HepG2 (cell line): ENCODE results near the gene MEA1. TPM values are rescaled to one million over a fixed set of nuclear protein-coding genes. Genes with fewer than 3 reads are reported as not detected.
A peak's percentile ranks its signal among the peaks of the same experiment; 100 is the strongest.

Experiments
- ATAC-seq: fragments of 200-7000 bp; cut with Tn5 transposase; 3 replicates; pipeline ENCODE4 v1.9.1; 2020; ENCODE audit warnings: mild to moderate bottlenecking, moderate library complexity
- BruUV-seq: library from RNA; stranded (reverse); fragments of 400-500 nt; replicated peaks from 2 replicates; lab custom pipeline; 2021; lab: Mats Ljungman, UMichigan
- CTCF ChIA-PET: fragments of 300-600 bp; formaldehyde crosslinking; extraction: SDS; loops from one replicate; lab custom pipeline; 2021; ENCODE audit warnings: low total read pairs, inconsistent platforms, low intra/inter-chr PET ratio; lab: Yijun Ruan, JAX
- POLR2A ChIA-PET: fragments of 350-600 bp; sonication (Branson Sonifier 250); formaldehyde crosslinking; loops from one replicate; lab custom pipeline; 2020; ENCODE audit warnings: antibody characterized with exemption, inconsistent platforms; lab: Yijun Ruan, JAX
- DNase-seq: peaks from one replicate; pipeline ENCODE4 v3.0.0-alpha.2; 2015; ENCODE audit warnings: low spot score
- FAIRE-seq: peaks from 3 replicates; lab custom pipeline; 2011; peaks lifted over from hg19 to GRCh38; lab: Jason Lieb, UNC
- H2AFZ ChIP-seq: one replicate; pipeline ENCODE4 v1.6.1; 2011; ENCODE audit warnings: low read length, inconsistent platforms
- H3K27ac ChIP-seq: fragments of 300-600 bp; 3 replicates; pipeline ENCODE4 v1.8.0; 2011; ENCODE audit warnings: mixed run types, mild to moderate bottlenecking, mixed read lengths, low read length, inconsistent platforms; ENCODE audit not compliant: insufficient read depth; ENCODE audit errors: extremely low read length
- H3K27me3 ChIP-seq, 2 experiments: fragments of 200-600 bp in 1 of 2; 2 replicates in 1 of 2; 3 replicates in 1 of 2; pipeline versions ENCODE4 v1.6.0 to v1.8.0; 2011; ENCODE audit warnings: low read length in 2 of 2, mild to moderate bottlenecking in 2 of 2, moderate library complexity in 2 of 2, inconsistent platforms in 1 of 2; ENCODE audit not compliant: insufficient read depth in 2 of 2, control insufficient read depth in 1 of 2
- H3K36me3 ChIP-seq, 2 experiments: fragments of 200-600 bp in 1 of 2; replicated peaks in 1 of 2; 2 replicates in 1 of 2; 3 replicates in 1 of 2; pipeline versions ENCODE4 v1.5.1 to v1.8.0; 2011; ENCODE audit warnings: low read length in 2 of 2, inconsistent platforms in 1 of 2; ENCODE audit not compliant: insufficient read depth in 2 of 2, control insufficient read depth in 1 of 2
- H3K4me1 ChIP-seq: 2 replicates; pipeline ENCODE4 v1.5.1; 2012; ENCODE audit warnings: low read length, inconsistent platforms; ENCODE audit not compliant: insufficient read depth
- H3K4me2 ChIP-seq: 2 replicates; pipeline ENCODE4 v1.6.0; 2011; ENCODE audit warnings: low read depth, low read length, inconsistent platforms
- H3K4me3 ChIP-seq, 3 experiments: fragments of 200-600 bp in 1 of 3; sonication (generic), shearing (Covaris generic) in 1 of 3; replicated peaks in 1 of 3; 2 replicates each; pipeline ENCODE4 v1.5.1; 2011 to 2016; ENCODE audit warnings: low read length in 3 of 3, inconsistent platforms in 2 of 3, low read depth in 2 of 3, mild to moderate bottlenecking in 2 of 3, control low read depth in 1 of 3, mixed read lengths in 1 of 3; ENCODE audit not compliant: insufficient read depth in 1 of 3
- H3K79me2 ChIP-seq: one replicate; pipeline ENCODE4 v1.6.1; 2011; ENCODE audit warnings: low read length, inconsistent platforms; ENCODE audit not compliant: insufficient read depth
- H3K9ac ChIP-seq: 2 replicates; pipeline ENCODE4 v1.6.0; 2011; ENCODE audit warnings: mild to moderate bottlenecking, low read depth, low read length, inconsistent platforms; ENCODE audit not compliant: insufficient read depth
- H3K9me3 ChIP-seq: 2 replicates; pipeline ENCODE4 v1.5.1; 2012; ENCODE audit warnings: mild to moderate bottlenecking, low read length
- H4K20me1 ChIP-seq: 2 replicates; pipeline ENCODE4 v1.6.0; 2011; ENCODE audit warnings: inconsistent platforms, mild to moderate bottlenecking, low read length, moderate library complexity; ENCODE audit not compliant: insufficient read depth
- CERS6 ChIP-seq: sonication (generic); formaldehyde crosslinking; IDR thresholded peaks from 2 replicates; pipeline ENCODE4 v1.5.0; 2020; ENCODE audit warnings: missing genetic modification reagents
- ETV6 ChIP-seq: sonication (generic); formaldehyde crosslinking; conservative IDR thresholded peaks from 2 replicates; pipeline ENCODE4 v1.4.0; 2020; ENCODE audit warnings: missing genetic modification reagents
- GABPB1 ChIP-seq: IDR thresholded peaks from 2 replicates; pipeline ENCODE4 v1.6.1; 2016; ENCODE audit warnings: mild to moderate bottlenecking, missing genetic modification reagents, moderate library complexity, missing compliant biosample characterization
- HDAC6 ChIP-seq: fragments of 200-600 bp; sonication (generic); IDR thresholded peaks from 2 replicates; pipeline ENCODE4 v1.7.0; 2017; ENCODE audit warnings: mild to moderate bottlenecking, antibody characterized with exemption, low read length, low read depth
- HNRNPH1 ChIP-seq: fragments of 200-400 bp; formaldehyde crosslinking; optimal IDR thresholded peaks from 2 replicates; pipeline ENCODE3; 2017; ENCODE audit warnings: mild to moderate bottlenecking, low read depth, low read length
- LCORL ChIP-seq, 2 experiments: fragments of 450-650 bp in 1 of 2; sonication (generic) in 1 of 2; formaldehyde crosslinking in 1 of 2; IDR thresholded peaks; 2 replicates each; pipeline versions ENCODE4 v1.5.0 to v1.6.1; 2017 to 2020; ENCODE audit warnings: antibody characterized with exemption in 1 of 2, missing genetic modification reagents in 1 of 2
- MAX ChIP-seq: IDR thresholded peaks from 2 replicates; pipeline ENCODE4 v1.6.1; 2012; ENCODE audit warnings: inconsistent platforms
- PCBP2 ChIP-seq: fragments of 200-400 bp; formaldehyde crosslinking; optimal IDR thresholded peaks from 2 replicates; pipeline ENCODE3; 2018; ENCODE audit warnings: low read length, low read depth; ENCODE audit not compliant: poor library complexity, severe bottlenecking
- TBP ChIP-seq: sonication (generic); formaldehyde crosslinking; IDR thresholded peaks from 2 replicates; pipeline ENCODE4 v1.5.0; 2020; ENCODE audit warnings: missing genetic modification reagents
- TFE3 ChIP-seq: IDR thresholded peaks from 2 replicates; pipeline ENCODE4 v1.6.1; 2016
- TOE1 ChIP-seq: sonication (generic); formaldehyde crosslinking; IDR thresholded peaks from 2 replicates; pipeline ENCODE4 v1.4.0; 2020; ENCODE audit warnings: mild to moderate bottlenecking, missing genetic modification reagents
- ZBTB1 ChIP-seq: sonication (generic); formaldehyde crosslinking; IDR thresholded peaks from 2 replicates; pipeline ENCODE4 v1.4.0; 2020; ENCODE audit warnings: missing genetic modification reagents, borderline replicate concordance
- ZBTB7B ChIP-seq: sonication (generic); formaldehyde crosslinking; IDR thresholded peaks from 2 replicates; pipeline ENCODE4 v1.4.0; 2020; ENCODE audit warnings: missing genetic modification reagents
- ZKSCAN8 ChIP-seq: IDR thresholded peaks from 2 replicates; pipeline ENCODE4 v1.6.1; 2016; ENCODE audit warnings: borderline replicate concordance, missing genetic modification reagents, missing compliant biosample characterization
- ZNF292 ChIP-seq: sonication (generic); formaldehyde crosslinking; IDR thresholded peaks from 2 replicates; pipeline ENCODE4 v1.8.1; 2022; ENCODE audit warnings: mild to moderate bottlenecking, low read depth, missing genetic modification reagents, borderline replicate concordance
- ZNF777 ChIP-seq: sonication (generic); formaldehyde crosslinking; IDR thresholded peaks from 2 replicates; pipeline ENCODE4 v1.4.0; 2020; ENCODE audit warnings: missing genetic modification reagents
- WGBS: methylation state at CpG from one replicate; pipeline ENCODE4 v1.1.6; 2017; ENCODE audit warnings: low lambda C conversion rate; 5-methylcytosine and 5-hydroxymethylcytosine counted together
- in situ Hi-C: cut with HindIII; loops from 2 replicates; pipeline ENCODE4 v1.10.0; 2017; ENCODE audit warnings: low pct_unique_long_range_greater_than_20kb; ENCODE audit not compliant: extremely low pct_ligation_motif_present
- intact Hi-C: fragments of 100-400 bp; cut with micrococcal nuclease; formaldehyde crosslinking; loops from one replicate; pipeline ENCODE4 v1.10.0; 2022; ENCODE audit not compliant: unreplicated experiment
- polyA plus RNA-seq, 8 experiments: library from polyadenylated mRNA; depleted of rRNA in 3 of 8; stranded (reverse) in 7 of 8; unstranded in 1 of 8; fragments of >200 nt; fragmentation: Illumina TruSeq in 4 of 8; extraction: Trizol in 4 of 8; gene quantifications; 2 replicates each; pipeline versions ENCODE4 v1.2.1 to v1.2.3, GENCODE V29; 2011 to 2016; ENCODE audit warnings: low read depth in 4 of 8, missing spikeins in 1 of 8, mixed read lengths in 1 of 8; ENCODE audit not compliant: insufficient read depth in 1 of 8
- total RNA-seq, 5 experiments: library from RNA; depleted of rRNA; stranded (reverse); fragments of >200 nt; fragmentation: Illumina TruSeq; extraction: Trizol; gene quantifications; 2 replicates each; pipeline ENCODE4 v1.2.3, GENCODE V29; 2016; ENCODE audit warnings: low read depth in 1 of 5

The MEA1 gene
- total and polyA plus RNA-seq, 2 of the 13 experiments (the other 11 are each of a cell fraction or from before 2014, with no cell fraction given) = 75.6 to 86.2 TPM

GRCh38 chr6:42984001-42984923 lies 29.5 kb downstream of the MEA1 start, which contains the start of gene PPP2R5D:
Gene PPP2R5D, plus strand, starts transcription at chr6:42984570. Its CDS starts 108 bp downstream, at chr6:42984678.
- no TSS peak for BruUV-seq
- Histone ChIP-seq H3K4me2 (peak within 1 kb of the TSS; percentile 98), H3K27me3 (no peaks in the 10 kb centered on the region; a peak in 1 of 5 replicates), H3K79me2 (peaks cover 20% of the 10 kb centered on the region), H3K9ac (peak within 1 kb of the TSS; percentile 85), H3K36me3 (peaks cover 2 to 8% of the 10 kb centered on the region in 2 experiments; a peak in 3 of 5 replicates), H3K27ac (peak within 1 kb of the TSS; percentile 75), H3K4me1 (peaks cover 52% of the 10 kb centered on the region), H4K20me1 (no peaks in the 10 kb centered on the region), H3K9me3 (no peaks in the 10 kb centered on the region), H3K4me3 (peak within 1 kb of the TSS; percentile 88 to 99 (median 92)), H2AFZ (peak within 1 kb of the TSS; percentile 99)
- intact Hi-C loops (loop anchor here (1.0 kb wide), 1 partner anchor 29 kb away; the partner anchor contains the start of gene MEA1), in situ Hi-C loops (no loop called here)
- peak; percentile 93 for FAIRE-seq
- WGBS = 1% methylated on average over 38 of the region's 59 CpGs
- ChIA-PET CTCF (no interaction called here), POLR2A (interaction anchor here (0.6 to 2.7 kb wide), 49 partner anchors 8 to 493 kb away, joined by 3 to 55 read pairs (median 4); partner anchors contain the start of genes BICRAL, CNPY3, CUL7 and GNMT)
- peak; percentile 100 for DNase-seq
- ATAC-seq = peak; percentile 95
- TF ChIP-seq GABPB1 = peak; percentile 67
- TF ChIP-seq ETV6 (CRISPR knock-in tag) = no peak
- no peak for TF ChIP-seq TOE1 (CRISPR knock-in tag)
- TF ChIP-seq ZBTB1 (CRISPR knock-in tag) = no peak
- 0 out of 2 replicates have a peak, but pooled peaks have one; percentile 34 for TF ChIP-seq TFE3 (CRISPR knock-in tag)
- no peak for TF ChIP-seq HNRNPH1
- peak; percentile 18 for TF ChIP-seq MAX
- no peak for TF ChIP-seq CERS6 (CRISPR knock-in tag)
- peak; percentile 94 for TF ChIP-seq ZNF777 (CRISPR knock-in tag)
- no peak; the same call in 1 of the 2 replicates for TF ChIP-seq ZNF292 (CRISPR knock-in tag)
- peak; percentile 18; the same call in 1 of the 2 replicates for TF ChIP-seq ZBTB7B (CRISPR knock-in tag)
- 0 out of 2 replicates have a peak, but pooled peaks have one; percentile 13 for TF ChIP-seq ZKSCAN8 (CRISPR knock-in tag)
- TF ChIP-seq HDAC6 = no peak
- TF ChIP-seq TBP (CRISPR knock-in tag) = peak; percentile 93
- no peak for TF ChIP-seq LCORL (IDR thresholded peaks at IDR 0.05)
- TF ChIP-seq LCORL (CRISPR knock-in tag; IDR thresholded peaks at IDR 0.05) = peak; percentile 72; the same call in 1 of the 2 replicates
- TF ChIP-seq PCBP2 = no peak
